ENCODE measurements around the gene RNF17.
A peak's percentile ranks its signal among the peaks of the same experiment; 100 is the strongest.

RNF17 gene

GRCh38 chr13:24894277-24894971, 130.5 kb downstream of the RNF17 start:
- DNase-seq (ENCODE audit: low read depth in 4 of 4, low spot score in 1 of 4), result no peak

- DNase-seq (ENCODE audit: low read depth in 4 of 4, low spot score in 1 of 4), result no peak
These were observed 131.0 kb downstream of the RNF17 start for GRCh38 chr13:24894972-24895300.

- DNase-seq (ENCODE audit: low read depth in 4 of 4, low spot score in 1 of 4), result no peak
These were observed 132.1 kb downstream of the RNF17 start for GRCh38 chr13:24896061-24896460.

- DNase-seq (ENCODE audit: low read depth in 4 of 4, low spot score in 1 of 4), result no peak
These were observed 133.3 kb downstream of the RNF17 start for GRCh38 chr13:24897293-24897692.

- no peak for DNase-seq (ENCODE audit: low read depth in 4 of 4, low spot score in 1 of 4)
These were observed 135.6 kb downstream of the RNF17 start for GRCh38 chr13:24899601-24900000.

- no peak for DNase-seq (ENCODE audit: low read depth in 4 of 4, low spot score in 1 of 4)
These were observed 136.5 kb downstream of the RNF17 start for GRCh38 chr13:24900507-24900906.

GRCh38 chr13:24905242-24905641, 141.3 kb downstream of the RNF17 start:
- no peak for DNase-seq (ENCODE audit: low read depth in 4 of 4, low spot score in 1 of 4)

- no peak for DNase-seq (ENCODE audit: low read depth in 4 of 4, low spot score in 1 of 4)
These were observed 142.3 kb downstream of the RNF17 start for GRCh38 chr13:24906268-24906667.

- DNase-seq (ENCODE audit: low read depth in 4 of 4, low spot score in 1 of 4), result no peak
These were observed 146.6 kb downstream of the RNF17 start for GRCh38 chr13:24910502-24911132.

GRCh38 chr13:24911133-24911908, 147.4 kb downstream of the RNF17 start:
- DNase-seq (ENCODE audit: low read depth in 4 of 4, low spot score in 1 of 4), result no peak

GRCh38 chr13:24916464-24916863, 152.5 kb downstream of the RNF17 start:
- DNase-seq (ENCODE audit: low read depth in 4 of 4, low spot score in 1 of 4), result no peak

- no peak for DNase-seq (ENCODE audit: low read depth in 4 of 4, low spot score in 1 of 4)
These were observed 157.0 kb downstream of the RNF17 start for GRCh38 chr13:24921003-24921402.

GRCh38 chr13:24921881-24922280, 157.9 kb downstream of the RNF17 start:
- no peak for DNase-seq (ENCODE audit: low read depth in 4 of 4, low spot score in 1 of 4)

GRCh38 chr13:24922387-24922744, 158.4 kb downstream of the RNF17 start:
- peak in 1 of 4 experiments; percentile 3 for DNase-seq (ENCODE audit: low read depth in 4 of 4, low spot score in 1 of 4)

- DNase-seq (ENCODE audit: low read depth in 4 of 4, low spot score in 1 of 4), result peak; percentile 84 to 93 (median 86)
These were observed 159.0 kb downstream of the RNF17 start for GRCh38 chr13:24922745-24923591.

GRCh38 chr13:24925318-24926231, 161.6 kb downstream of the RNF17 start:
- DNase-seq (ENCODE audit: low read depth in 4 of 4, low spot score in 1 of 4), result no peak

- no peak for DNase-seq (ENCODE audit: low read depth in 4 of 4, low spot score in 1 of 4)
These were observed 163.9 kb downstream of the RNF17 start for GRCh38 chr13:24927810-24928404.

GRCh38 chr13:24929196-24929595, 165.2 kb downstream of the RNF17 start:
- no peak for DNase-seq (ENCODE audit: low read depth in 4 of 4, low spot score in 1 of 4)

Measured in stimulated activated CD4-positive, alpha-beta T cell treated with anti-CD3 and anti-CD28 coated beads, Interleukin-1b, Interleukin-23, amount 100 ng/mL, for 24 hours (primary cell).